ENCODE data around the gene FBXO31.

Gene FBXO31

GRCh38 chr16:87316450-87316922 lies 67.1 kb downstream of the FBXO31 start (continued):
- no peak for TF ChIP-seq ZNF140 (tag by site-specific recombination; IDR thresholded peaks at IDR 0.05)

- TF ChIP-seq HOXA7 (CRISPR knock-in tag; IDR thresholded peaks at IDR 0.05; ENCODE audit: borderline replicate concordance) (no peak), GFI1B (tag by site-specific recombination; IDR thresholded peaks at IDR 0.05) (no peak)
- ChIA-PET POLR2A (interaction anchor here (1.4 kb wide), 2 partner anchors 69 to 73 kb away, joined by 3 to 6 read pairs; no protein-coding TSS in a partner anchor), CTCF (interaction anchor here (1.2 kb wide), 1 partner anchor 18 kb away, joined by 4 read pairs; no protein-coding TSS in a partner anchor)
- no peaks in the 10 kb centered on the region; the same call in 1 of the 2 replicates for H3K4me1 ChIP-seq (ENCODE audit: control insufficient read depth, insufficient read depth, low read length)
- peaks cover 0 to 11% of the 10 kb centered on the region in 2 experiments; a peak in 1 of 3 replicates for H3K36me3 ChIP-seq (ENCODE audit: control insufficient read depth in 2 of 2, insufficient read depth in 1 of 2, low read length in 2 of 2)
- no peaks in the 10 kb centered on the region for H3K9me3 ChIP-seq (ENCODE audit: control insufficient read depth, insufficient read depth, low read depth, low read length)
- no peak overlapping the region for H3K27ac ChIP-seq (ENCODE audit: extremely low read depth, low read depth, low read length)
- H3K4me3 ChIP-seq (ENCODE audit: low read depth, low read length), result no peak overlapping the region
Measured at GRCh38 chr16:87314990-87315420, 68.6 kb downstream of the FBXO31 start.

- TF ChIP-seq ZNF639 (tag by site-specific recombination; IDR thresholded peaks at IDR 0.05) (no peak), ZNF10 (tag by site-specific recombination; IDR thresholded peaks at IDR 0.05) (no peak), MZF1 (tag by site-specific recombination; IDR thresholded peaks at IDR 0.05; ENCODE audit: borderline replicate concordance) (no peak), ZNF280D (tag by site-specific recombination; IDR thresholded peaks at IDR 0.05) (no peak), ZNF19 (tag by site-specific recombination; IDR thresholded peaks at IDR 0.05; ENCODE audit: low read depth) (no peak), ZNF473 (tag by site-specific recombination; IDR thresholded peaks at IDR 0.05) (no peak), TRIM28 (IDR thresholded peaks at IDR 0.05; ENCODE audit: borderline replicate concordance, low read length) (no peak), ZBTB8A (tag by site-specific recombination; IDR thresholded peaks at IDR 0.05) (no peak), SCRT2 (tag by site-specific recombination; IDR thresholded peaks at IDR 0.05) (no peak), HIC1 (tag by site-specific recombination; IDR thresholded peaks at IDR 0.05) (no peak), ZNF701 (tag by site-specific recombination; IDR thresholded peaks at IDR 0.05) (no peak), ZNF2 (tag by site-specific recombination; IDR thresholded peaks at IDR 0.05) (no peak), ZNF747 (tag by site-specific recombination; IDR thresholded peaks at IDR 0.05) (no peak)
- H3K9me3 ChIP-seq (ENCODE audit: control insufficient read depth, insufficient read depth, low read depth, low read length), result no peaks in the 10 kb centered on the region
- no peak overlapping the region for H3K27ac ChIP-seq (ENCODE audit: extremely low read depth, low read depth, low read length)
- peaks cover 0 to 5% of the 10 kb centered on the region in 2 experiments; a peak in 1 of 3 replicates for H3K36me3 ChIP-seq (ENCODE audit: control insufficient read depth in 2 of 2, insufficient read depth in 1 of 2, low read length in 2 of 2)
- no peaks in the 10 kb centered on the region for H3K4me1 ChIP-seq (ENCODE audit: control insufficient read depth, insufficient read depth, low read length)
- no peak overlapping the region for H3K4me3 ChIP-seq (ENCODE audit: low read depth, low read length)
- ChIA-PET CTCF (interaction anchor here (1.6 kb wide), 1 partner anchor 15 kb away, joined by 6 read pairs; no protein-coding TSS in a partner anchor), POLR2A (interaction anchor here (0.6 kb wide), 1 partner anchor 232 kb away, joined by 9 read pairs; no protein-coding TSS in a partner anchor)
Measured at GRCh38 chr16:87312008-87312407, 71.6 kb downstream of the FBXO31 start.

All from HEK293 (cell line).